Muscle of leg (tissue), 11 donors: ENCODE data around the gene RAP1GAP. TPM values are rescaled to one million over a fixed set of nuclear protein-coding genes. Genes with fewer than 3 reads are reported as not detected.

ENCODE experiments used
- DNase-seq: peaks from one replicate; pipeline ENCODE4 v3.0.0; 2013
- H3K27ac ChIP-seq: one replicate; pipeline ENCODE4 v1.5.1; 2013; ENCODE audit warnings: mild to moderate bottlenecking, low read length, control low read depth
- H3K27me3 ChIP-seq: one replicate; pipeline ENCODE4 v1.6.1; 2013; ENCODE audit warnings: low read length; ENCODE audit not compliant: control insufficient read depth, insufficient read depth
- H3K36me3 ChIP-seq: one replicate; pipeline ENCODE4 v1.6.1; 2013; ENCODE audit warnings: low read length; ENCODE audit not compliant: control insufficient read depth, insufficient read depth
- H3K4me1 ChIP-seq: one replicate; pipeline ENCODE4 v1.6.1; 2013; ENCODE audit warnings: low read length; ENCODE audit not compliant: control insufficient read depth, insufficient read depth
- H3K4me3 ChIP-seq: one replicate; pipeline ENCODE4 v1.5.1; 2013; ENCODE audit warnings: low read length, control low read depth
- H3K9me3 ChIP-seq: replicated peaks from 2 replicates; pipeline ENCODE4 v1.6.1; 2013; ENCODE audit warnings: low read depth, low read length; ENCODE audit not compliant: control insufficient read depth
- WGBS: methylation state at CpG from one replicate; pipeline ENCODE4 v1.1.5; 2013; ENCODE audit warnings: missing lambda C conversion rate; ENCODE audit not compliant: insufficient coverage; 5-methylcytosine and 5-hydroxymethylcytosine counted together
- polyA plus RNA-seq, 8 donors: library from polyadenylated mRNA; unstranded; fragments of 120-200 nt; gene quantifications; one replicate each; pipeline versions ENCODE4 v1.2.1 to v1.2.3, GENCODE V29; 2013; ENCODE audit warnings: inconsistent platforms in 1 of 8, low replicate concordance in 1 of 8; ENCODE audit not compliant: insufficient read length in 8 of 8, insufficient read depth in 1 of 8
- total RNA-seq: library from RNA; stranded (reverse); fragments of 120-200 nt; gene quantifications from one replicate; pipeline ENCODE4 v1.2.4, GENCODE V29; 2013

Gene RAP1GAP
- total and polyA plus RNA-seq, 9 donors: 0.62 to 4.9 (median 1.8) TPM

DNA sequence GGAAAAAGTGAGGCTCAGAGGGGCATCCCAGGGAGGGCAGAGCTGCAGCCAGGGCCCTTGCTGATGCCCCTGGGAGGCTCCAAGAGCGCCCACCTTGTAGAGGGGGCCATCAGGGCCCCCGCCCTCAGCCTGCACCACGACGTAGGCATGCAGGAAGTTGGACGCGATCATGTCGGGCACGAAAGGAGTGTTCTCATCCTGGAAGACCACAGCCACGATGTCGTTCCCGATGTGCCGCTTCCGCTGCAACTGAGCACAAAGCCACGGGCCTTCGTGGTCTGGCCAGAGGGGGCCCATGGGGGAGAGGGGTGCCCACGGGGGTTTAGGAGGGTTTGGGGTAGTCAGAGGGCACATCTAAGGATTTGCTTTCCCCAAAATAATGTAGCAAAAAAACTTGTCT, 59.1 kb downstream of the RAP1GAP start:
- H3K36me3 ChIP-seq: no peaks in the 10 kb centered on the region
- H3K9me3 ChIP-seq: no peaks in the 10 kb centered on the region
- no peak overlapping the region for H3K4me3 ChIP-seq
- H3K27me3 ChIP-seq: peaks cover 2% of the 10 kb centered on the region
- 73% methylated on average over 10 of the region's 16 CpGs for WGBS
- DNase-seq: no peak
- H3K27ac ChIP-seq: no peak overlapping the region
- H3K4me1 ChIP-seq: no peaks in the 10 kb centered on the region

DNA sequence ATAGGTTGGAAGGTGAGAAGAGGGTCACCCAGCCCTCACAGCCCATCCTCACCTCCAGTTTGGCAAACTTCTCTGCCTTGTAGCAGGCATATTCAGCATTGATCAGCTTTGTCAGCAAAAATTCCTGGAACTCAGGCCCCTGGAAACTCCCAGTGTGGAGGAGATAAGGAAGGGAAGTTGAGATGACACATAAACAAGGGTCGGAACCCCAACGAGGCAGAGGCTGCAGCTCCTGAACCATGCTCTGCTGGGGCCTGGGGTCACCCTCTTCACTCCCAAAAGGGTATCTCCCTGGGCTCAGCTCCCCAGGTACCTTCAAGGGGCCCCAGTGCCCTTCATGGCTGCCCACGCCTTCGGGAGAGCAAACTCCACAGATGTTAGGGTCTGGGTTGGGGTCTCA, 60.4 kb downstream of the RAP1GAP start:
- H3K27me3 ChIP-seq: peaks cover 2% of the 10 kb centered on the region
- 49% methylated on average over 2 of the region's 4 CpGs for WGBS
- no peak overlapping the region for H3K27ac ChIP-seq
- no peak for DNase-seq
- no peaks in the 10 kb centered on the region for H3K4me1 ChIP-seq
- no peaks in the 10 kb centered on the region for H3K9me3 ChIP-seq
- no peaks in the 10 kb centered on the region for H3K36me3 ChIP-seq
- no peak overlapping the region for H3K4me3 ChIP-seq

GRCh38 chr1:21607549-21608529, 61.3 kb downstream of the RAP1GAP start:
- Histone ChIP-seq H3K27ac (no peak overlapping the region), H3K9me3 (no peaks in the 10 kb centered on the region), H3K4me3 (no peak overlapping the region), H3K27me3 (peaks cover 2% of the 10 kb centered on the region), H3K36me3 (no peaks in the 10 kb centered on the region), H3K4me1 (no peaks in the 10 kb centered on the region)
- 15% methylated on average over 28 of the region's 37 CpGs for WGBS
- DNase-seq: peak; percentile 66

DNA sequence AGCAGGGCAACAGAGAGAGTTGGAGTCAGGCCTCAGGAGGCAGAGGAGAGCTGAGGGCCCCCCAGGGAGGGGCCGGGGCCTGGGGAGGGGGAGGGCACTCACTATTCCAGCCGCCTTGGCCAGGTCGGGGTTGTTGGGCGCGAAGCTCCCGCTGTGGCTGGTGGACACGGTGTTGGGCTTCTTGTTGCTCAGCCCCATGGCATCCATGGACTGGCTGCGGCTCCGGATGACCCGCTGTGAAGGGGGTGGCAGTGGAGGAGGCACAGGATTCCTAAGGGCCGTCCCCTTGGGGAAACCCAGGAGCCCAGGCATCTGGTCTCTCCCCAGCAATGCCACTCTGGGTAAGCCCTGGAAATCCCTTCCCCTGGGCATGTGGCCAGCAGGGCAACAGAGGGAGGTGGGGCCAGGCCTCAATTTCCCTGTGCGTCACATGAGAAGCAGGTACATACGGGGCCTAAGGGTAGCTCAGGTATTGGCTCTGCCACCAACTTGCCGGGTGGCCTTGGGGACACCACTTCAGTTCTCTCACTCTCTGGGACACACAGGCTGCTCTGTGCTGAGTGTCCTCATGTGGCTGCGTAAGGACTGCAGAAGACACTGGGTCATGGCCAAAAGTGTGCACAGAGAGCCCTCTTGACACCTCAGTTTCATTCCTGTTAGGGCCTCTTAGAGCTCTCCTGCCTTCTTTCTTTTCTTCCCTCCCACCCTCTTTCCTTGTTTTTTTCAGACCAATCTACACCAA, 63.0 kb downstream of the RAP1GAP start:
- Histone ChIP-seq H3K9me3 (no peaks in the 10 kb centered on the region), H3K36me3 (no peaks in the 10 kb centered on the region), H3K4me3 (no peak overlapping the region), H3K27me3 (no peaks in the 10 kb centered on the region), H3K4me1 (no peaks in the 10 kb centered on the region), H3K27ac (no peak overlapping the region)
- 82% methylated on average over 12 of the region's 15 CpGs for WGBS
- DNase-seq: no peak

DNA sequence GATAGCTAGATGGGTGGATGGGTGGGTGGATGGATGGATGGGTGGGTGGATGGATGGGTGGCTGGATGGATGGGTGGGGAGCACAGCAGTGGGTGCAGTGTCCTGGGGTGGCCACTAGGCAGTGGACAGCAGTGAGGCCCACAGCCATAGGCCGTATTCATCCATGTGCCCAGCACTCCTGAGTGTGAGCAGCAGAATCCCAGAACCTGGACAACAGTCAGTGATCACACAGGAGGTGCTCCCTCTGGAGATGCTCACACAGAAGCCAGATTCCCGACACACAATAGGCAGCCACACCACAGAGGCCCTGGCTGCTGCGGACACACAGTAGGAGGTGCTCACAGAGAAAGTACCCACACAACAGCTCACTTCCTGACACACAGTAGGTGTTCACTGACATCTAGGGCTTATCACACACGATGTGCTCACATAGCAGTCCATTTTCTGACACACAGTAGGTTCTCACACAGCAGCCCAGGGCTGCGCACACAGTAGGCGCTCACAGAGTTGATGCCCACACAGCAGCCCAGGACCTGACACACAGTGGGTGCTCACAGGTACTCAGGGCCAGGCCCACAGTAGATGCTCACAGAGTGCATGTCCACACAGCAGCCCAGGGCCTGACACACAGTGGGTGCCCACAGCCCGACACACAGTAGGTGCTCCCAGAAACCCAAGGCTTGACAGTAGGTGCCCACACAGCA, 64.0 kb downstream of the RAP1GAP start:
- Histone ChIP-seq H3K27me3 (no peaks in the 10 kb centered on the region), H3K9me3 (no peaks in the 10 kb centered on the region), H3K27ac (no peak overlapping the region), H3K4me1 (no peaks in the 10 kb centered on the region), H3K36me3 (no peaks in the 10 kb centered on the region), H3K4me3 (no peak overlapping the region)
- WGBS: 93% methylated on average over 7 of the region's 7 CpGs
- DNase-seq: no peak

DNA sequence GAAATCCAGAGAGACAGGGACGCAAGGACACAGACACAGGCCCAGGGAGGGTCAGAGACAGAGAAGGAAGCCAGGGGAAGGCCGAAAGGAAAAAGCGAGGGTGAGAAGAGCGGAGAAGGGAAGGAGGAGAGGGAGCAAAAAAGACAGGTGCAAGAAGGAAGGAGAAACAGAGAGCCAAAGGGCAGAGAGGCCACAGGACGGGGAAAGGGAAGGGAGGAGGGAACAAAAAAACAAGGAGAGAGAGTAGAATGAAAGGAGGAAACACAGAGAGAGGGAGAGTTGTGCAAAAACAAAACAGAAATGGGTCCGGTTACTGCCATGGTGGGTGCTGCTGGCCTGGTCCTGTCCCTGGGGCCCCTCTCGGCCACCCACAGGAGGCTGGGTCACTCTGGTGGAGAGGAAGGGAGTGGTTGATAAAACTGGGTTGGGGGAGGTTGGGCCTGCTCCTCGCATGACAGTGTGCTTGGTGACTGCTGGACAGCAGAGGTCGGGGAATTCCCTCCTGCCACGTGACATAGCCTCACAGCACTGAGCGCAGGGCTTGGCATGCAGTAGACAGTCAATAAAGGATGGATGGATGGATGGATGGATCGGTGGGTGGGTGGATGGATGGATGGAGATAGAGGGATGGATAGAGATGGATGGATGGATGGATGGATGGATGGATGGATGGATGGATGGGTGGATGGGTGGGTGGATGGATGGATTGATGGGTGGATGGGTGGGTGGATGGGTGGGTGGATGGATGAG, 64.8 kb downstream of the RAP1GAP start:
- DNase-seq: no peak
- Histone ChIP-seq H3K4me1 (no peaks in the 10 kb centered on the region), H3K9me3 (no peaks in the 10 kb centered on the region), H3K4me3 (no peak overlapping the region), H3K27ac (no peak overlapping the region), H3K36me3 (no peaks in the 10 kb centered on the region), H3K27me3 (peaks cover 3% of the 10 kb centered on the region)
- WGBS: 69% methylated on average over 12 of the region's 12 CpGs

DNA sequence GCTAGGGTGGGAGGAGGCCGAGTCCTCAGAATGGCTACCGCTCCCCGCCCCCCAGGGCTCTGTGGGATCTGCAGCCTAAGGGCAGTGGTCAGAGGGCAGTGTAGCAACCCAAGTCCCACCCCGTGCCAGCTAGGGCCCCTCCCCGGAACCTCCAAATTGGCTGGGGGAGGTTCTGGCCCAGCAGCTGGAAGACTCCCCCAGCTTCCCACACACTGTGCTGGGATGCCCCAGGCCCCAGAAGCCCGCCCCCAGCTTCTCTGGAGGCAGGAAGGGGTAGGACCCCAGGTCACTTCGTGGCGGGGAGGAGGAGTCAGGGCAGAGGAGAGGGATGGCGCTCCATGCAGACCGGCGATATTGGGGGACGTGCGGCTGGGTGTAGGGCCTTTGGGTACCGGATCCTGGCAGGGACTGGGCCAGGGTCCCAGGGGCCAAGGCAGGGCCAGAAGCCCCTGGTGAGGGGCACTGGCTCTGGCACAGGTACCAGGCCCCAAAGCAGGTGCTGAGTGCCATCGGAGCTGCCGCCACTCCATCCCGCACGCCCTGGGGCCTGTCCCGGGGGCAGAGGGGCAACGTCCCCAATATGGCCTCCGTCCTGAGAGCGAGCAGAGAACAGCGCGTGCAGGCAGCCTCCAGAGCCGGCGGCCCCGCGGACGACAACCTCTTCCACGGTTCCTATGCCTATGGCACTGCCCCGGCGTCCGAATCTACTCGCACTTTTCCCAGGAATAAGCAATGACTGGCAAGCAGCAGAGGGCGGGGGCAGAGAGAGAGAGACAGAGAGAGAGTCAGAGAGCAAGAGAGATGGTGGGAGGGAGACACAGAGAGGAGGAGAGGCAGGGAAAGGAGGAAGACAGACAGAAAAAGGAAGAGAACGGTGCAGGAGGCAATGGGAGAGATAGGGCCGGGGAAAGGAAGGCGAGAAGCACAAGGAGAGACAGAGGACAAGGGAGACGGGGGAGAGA, 65.7 kb downstream of the RAP1GAP start:
- Histone ChIP-seq H3K27ac (no peak overlapping the region), H3K27me3 (peaks cover 9% of the 10 kb centered on the region), H3K36me3 (no peaks in the 10 kb centered on the region), H3K9me3 (no peaks in the 10 kb centered on the region), H3K4me1 (no peaks in the 10 kb centered on the region), H3K4me3 (no peak overlapping the region)
- WGBS: 76% methylated on average over 31 of the region's 39 CpGs
- DNase-seq: no peak

GRCh38 chr1:21601278-21602048, 67.7 kb downstream of the RAP1GAP start:
- peaks cover 9% of the 10 kb centered on the region for H3K27me3 ChIP-seq

More at GRCh38 chr1:21601278-21602048, 67.7 kb downstream of the RAP1GAP start:
- Histone ChIP-seq H3K9me3 (no peaks in the 10 kb centered on the region), H3K4me3 (no peak overlapping the region), H3K27ac (no peak overlapping the region), H3K4me1 (peaks cover 2% of the 10 kb centered on the region), H3K36me3 (no peaks in the 10 kb centered on the region)
- no peak for DNase-seq
- WGBS: 90% methylated on average over 25 of the region's 30 CpGs
